ENCODE results near the gene LST1. TPM values are rescaled to one million over a fixed set of nuclear protein-coding genes. Genes with fewer than 3 reads are reported as not detected.
A peak's percentile ranks its signal among the peaks of the same experiment; 100 is the strongest.

LST1 gene
- total RNA-seq, 4 donors from 2014 or later: 0.49 to 50.4 (median 5.1) TPM; not detected in 1

DNA sequence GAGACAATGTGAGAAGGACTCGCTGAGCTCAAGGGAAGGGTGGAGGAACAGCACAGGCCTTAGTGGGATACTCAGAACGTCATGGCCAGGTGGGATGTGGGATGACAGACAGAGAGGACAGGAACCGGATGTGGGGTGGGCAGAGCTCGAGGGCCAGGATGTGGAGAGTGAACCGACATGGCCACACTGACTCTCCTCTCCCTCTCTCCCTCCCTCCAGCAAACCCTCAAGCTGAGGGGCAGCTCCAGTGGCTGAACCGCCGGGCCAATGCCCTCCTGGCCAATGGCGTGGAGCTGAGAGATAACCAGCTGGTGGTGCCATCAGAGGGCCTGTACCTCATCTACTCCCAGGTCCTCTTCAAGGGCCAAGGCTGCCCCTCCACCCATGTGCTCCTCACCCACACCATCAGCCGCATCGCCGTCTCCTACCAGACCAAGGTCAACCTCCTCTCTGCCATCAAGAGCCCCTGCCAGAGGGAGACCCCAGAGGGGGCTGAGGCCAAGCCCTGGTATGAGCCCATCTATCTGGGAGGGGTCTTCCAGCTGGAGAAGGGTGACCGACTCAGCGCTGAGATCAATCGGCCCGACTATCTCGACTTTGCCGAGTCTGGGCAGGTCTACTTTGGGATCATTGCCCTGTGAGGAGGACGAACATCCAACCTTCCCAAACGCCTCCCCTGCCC lies 9.0 kb upstream of the LST1 start:
- intact Hi-C loops (cut with DNase I): no loop called here
- peaks cover 10 to 29% (median 16%) of the 10 kb centered on the region in 3 donors for H3K4me1 ChIP-seq
- DNase-seq: no peak
- TF ChIP-seq CTCF (IDR thresholded peaks at IDR 0.05) (no peak), POLR2A (IDR thresholded peaks at IDR 0.05) (no peak)
- peak overlapping the region in 2 of 4 donors; percentile 39 to 75 for H3K27ac ChIP-seq
- no peaks in the 10 kb centered on the region for H3K9me3 ChIP-seq
- peak overlapping the region in 2 of 4 donors; percentile 37 to 57 for H3K4me3 ChIP-seq
- 65 to 72% methylated on average over 8 to 9 of the region's 19 CpGs for WGBS, 2 donors
- H3K27me3 ChIP-seq: peaks cover 0 to 12% (median 0%) of the 10 kb centered on the region in 4 donors
- no peaks in the 10 kb centered on the region for H3K36me3 ChIP-seq

DNA sequence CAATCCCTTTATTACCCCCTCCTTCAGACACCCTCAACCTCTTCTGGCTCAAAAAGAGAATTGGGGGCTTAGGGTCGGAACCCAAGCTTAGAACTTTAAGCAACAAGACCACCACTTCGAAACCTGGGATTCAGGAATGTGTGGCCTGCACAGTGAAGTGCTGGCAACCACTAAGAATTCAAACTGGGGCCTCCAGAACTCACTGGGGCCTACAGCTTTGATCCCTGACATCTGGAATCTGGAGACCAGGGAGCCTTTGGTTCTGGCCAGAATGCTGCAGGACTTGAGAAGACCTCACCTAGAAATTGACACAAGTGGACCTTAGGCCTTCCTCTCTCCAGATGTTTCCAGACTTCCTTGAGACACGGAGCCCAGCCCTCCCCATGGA lies 8.5 kb upstream of the LST1 start:
- WGBS, 2 donors: 68 to 94% methylated on average over 2 to 3 of the region's 3 CpGs
- DNase-seq: no peak
- Histone ChIP-seq H3K4me3 (peak overlapping the region in 2 of 4 donors; percentile 37 to 38), H3K27me3 (peaks cover 0 to 15% (median 0%) of the 10 kb centered on the region in 4 donors), H3K36me3 (no peaks in the 10 kb centered on the region), H3K27ac (no peak overlapping the region), H3K4me1 (peaks cover 15 to 34% (median 16%) of the 10 kb centered on the region in 3 donors), H3K9me3 (no peaks in the 10 kb centered on the region)
- TF ChIP-seq POLR2A (IDR thresholded peaks at IDR 0.05) (no peak), CTCF (IDR thresholded peaks at IDR 0.05) (no peak)
- intact Hi-C loops (cut with DNase I): no loop called here

- TF ChIP-seq CTCF (IDR thresholded peaks at IDR 0.05) (no peak), POLR2A (IDR thresholded peaks at IDR 0.05) (no peak)
- no peak for DNase-seq
- 53 to 67% methylated on average over 11 of the region's 12 CpGs for WGBS, 2 donors
- intact Hi-C loops (cut with DNase I): no loop called here
- Histone ChIP-seq H3K9me3 (no peaks in the 10 kb centered on the region), H3K36me3 (no peaks in the 10 kb centered on the region), H3K4me3 (no peak overlapping the region), H3K27me3 (peaks cover 0 to 15% (median 0%) of the 10 kb centered on the region in 4 donors), H3K27ac (no peak overlapping the region), H3K4me1 (peaks cover 16 to 37% (median 18%) of the 10 kb centered on the region in 3 donors)
Measured at GRCh38 chr6:31578184-31579118, 7.6 kb upstream of the LST1 start.

DNA sequence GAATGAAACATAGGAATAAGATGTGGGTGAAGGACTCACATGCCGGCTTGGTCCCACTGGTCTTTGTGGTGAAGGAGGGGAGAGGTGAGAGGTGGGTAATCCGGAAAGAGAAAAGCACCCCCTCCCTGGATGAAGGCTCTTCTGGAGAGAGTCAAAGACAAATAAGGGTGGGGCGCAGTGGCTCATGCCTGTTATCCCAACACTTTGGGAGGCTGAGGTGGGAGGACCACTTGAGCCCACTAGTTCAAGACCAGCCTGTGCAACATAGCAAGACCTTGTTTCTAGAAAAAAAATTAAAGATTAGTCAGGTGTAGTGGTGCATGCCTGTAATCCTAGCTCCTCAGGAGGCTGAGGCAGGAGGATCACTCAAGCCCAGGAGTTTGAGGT lies 7.0 kb upstream of the LST1 start:
- H3K27ac ChIP-seq: no peak overlapping the region
- WGBS, 2 donors: 78 to 87% methylated on average over 3 of the region's 3 CpGs
- H3K4me3 ChIP-seq: no peak overlapping the region
- intact Hi-C loops (cut with DNase I): no loop called here
- TF ChIP-seq POLR2A (IDR thresholded peaks at IDR 0.05): no peak
- no peak for TF ChIP-seq CTCF (IDR thresholded peaks at IDR 0.05)
- DNase-seq: no peak
- H3K4me1 ChIP-seq: peaks cover 16 to 37% (median 18%) of the 10 kb centered on the region in 3 donors
- H3K9me3 ChIP-seq: no peaks in the 10 kb centered on the region
- no peaks in the 10 kb centered on the region for H3K36me3 ChIP-seq
- H3K27me3 ChIP-seq: peaks cover 0 to 12% (median 0%) of the 10 kb centered on the region in 4 donors
